ENCODE results near the gene NR6A1. TPM values are rescaled to one million over a fixed set of nuclear protein-coding genes. Genes with fewer than 3 reads are reported as not detected.

Gene NR6A1
- 1.1 and 1.3 TPM in 2 replicates for total RNA-seq

DNA sequence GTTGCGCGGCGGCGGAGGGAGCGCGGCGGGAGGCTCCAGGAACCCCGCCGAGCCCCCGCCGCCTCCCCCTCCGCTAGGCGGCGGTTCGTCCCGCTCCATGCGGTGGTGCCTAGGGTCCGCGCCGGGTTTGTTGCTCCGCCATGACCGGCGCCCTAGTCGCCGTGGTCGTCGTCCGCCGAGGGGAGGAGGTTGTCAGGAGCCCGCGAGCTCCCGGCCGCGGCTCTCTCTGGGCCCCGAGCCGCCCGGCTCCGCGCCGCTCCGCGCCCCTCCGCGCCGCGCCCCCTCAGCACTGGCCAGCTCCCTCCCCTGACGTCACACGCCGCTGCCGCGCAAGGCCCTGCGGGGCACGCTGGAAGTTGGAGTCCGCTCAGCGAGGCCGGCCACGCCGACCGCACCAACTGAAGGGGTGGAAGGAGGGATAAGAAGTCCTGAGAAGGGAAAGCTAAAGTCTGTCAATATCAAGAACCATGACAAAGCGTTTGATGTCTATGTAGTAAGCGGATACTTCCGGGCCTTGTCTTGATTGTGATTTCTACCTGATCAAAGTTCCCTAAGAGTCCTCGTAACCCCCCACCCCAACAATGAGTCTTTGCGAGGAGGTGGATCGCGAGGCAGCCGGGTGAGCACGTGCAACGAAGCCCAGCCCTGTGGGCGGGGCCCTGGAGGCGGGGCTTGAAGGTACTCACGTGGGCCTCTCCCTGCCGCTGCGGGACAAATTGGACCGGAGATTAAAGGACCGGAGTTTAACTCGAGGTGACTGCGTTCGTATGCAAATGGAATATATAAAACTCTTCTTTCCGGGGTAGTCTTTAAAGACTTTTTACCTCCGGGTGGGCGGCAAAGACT, at the start of gene NR6A1:
Gene NR6A1 (minus strand): TSS at position 291 of the 846 bp plus-strand sequence.

GRCh38 chr9:124776954-124777648, 6.0 kb upstream of the NR6A1 start, which contains the start of gene OLFML2A:
Gene OLFML2A (plus strand): TSS chr9:124777133. CDS start chr9:124777271, 138 bp downstream.

DNA sequence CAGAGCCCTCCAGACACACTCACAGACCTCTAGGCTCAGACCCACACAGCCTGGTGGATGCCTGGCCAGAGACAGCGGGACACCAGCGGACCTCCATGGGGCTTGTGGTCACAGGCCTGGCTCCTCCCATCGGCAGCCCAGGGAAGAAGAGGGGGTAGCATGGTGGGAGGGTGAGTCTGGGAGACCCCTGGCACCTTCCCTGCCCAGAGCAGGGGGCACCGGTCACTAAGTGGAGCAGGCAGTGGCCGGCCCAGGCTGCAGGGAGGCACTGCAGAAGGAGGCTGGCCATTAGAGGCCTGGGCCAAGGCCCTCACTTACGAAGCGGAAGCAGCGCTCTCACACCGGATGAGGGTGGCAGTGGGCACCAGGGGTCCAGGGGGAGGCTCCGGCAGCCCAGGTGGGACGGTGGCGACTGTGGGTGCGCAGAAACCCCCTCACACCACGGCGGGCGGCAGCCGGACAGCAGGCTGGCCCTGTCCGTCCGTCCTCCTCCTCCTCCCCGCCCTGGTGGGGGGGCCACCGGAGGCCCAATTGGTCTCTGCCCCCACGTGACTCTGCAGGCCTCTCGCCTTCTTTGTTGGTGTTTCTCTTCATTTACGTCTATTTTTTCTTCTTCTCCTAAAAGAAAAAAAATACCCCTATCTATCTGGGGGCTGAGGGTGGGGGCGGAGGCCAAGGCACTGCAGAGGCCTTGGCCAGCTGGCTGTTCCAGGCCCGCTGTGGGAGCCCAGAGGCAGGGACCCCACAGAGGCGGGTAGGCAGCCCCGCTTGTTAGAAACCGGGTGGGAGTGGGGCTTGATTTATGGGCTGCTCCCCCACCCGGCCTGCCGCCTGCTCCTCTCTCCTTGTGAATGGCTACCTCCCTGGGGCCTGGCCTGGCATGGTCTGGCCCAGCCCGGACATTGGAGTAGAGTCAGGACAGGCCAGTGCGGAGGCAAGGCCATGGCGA, 263.9 kb downstream of the NR6A1 start, which contains the start of gene NR5A1:
Gene NR5A1 (minus strand): TSS at position 469 of the 949 bp plus-strand sequence. CDS start 4,004 bp downstream, outside the sequence.

Other genes starting within 250 kb of the NR6A1 start
- gene OLFML2A, start 5.8 kb upstream of the NR6A1 start, total RNA-seq = 4.5 and 4.6 TPM in 2 replicates
- gene WDR38, start 82.1 kb upstream of the NR6A1 start, total RNA-seq = not detected in 2 replicates
- 1,617 and 1,773 TPM in 2 replicates for gene RPL35, start 90.6 kb upstream of the NR6A1 start, total RNA-seq
- 13.8 and 15.1 TPM in 2 replicates for gene ARPC5L, start 90.8 kb upstream of the NR6A1 start, total RNA-seq
- gene GOLGA1, start 169.8 kb upstream of the NR6A1 start, total RNA-seq = 8.0 and 9.6 TPM in 2 replicates

Data from dermis lymphatic vessel endothelial cell (primary cell).